GM18499 (cell line): ENCODE data around the gene UROC1.

Source experiments
- ATAC-seq: cut with Tn5 transposase; IDR thresholded peaks from one replicate; pipeline ENCODE4 v1.9.1; 2021; ENCODE audit warnings: moderate number of reproducible peaks; ENCODE audit not compliant: insufficient read depth, unreplicated experiment

UROC1 gene

DNA sequence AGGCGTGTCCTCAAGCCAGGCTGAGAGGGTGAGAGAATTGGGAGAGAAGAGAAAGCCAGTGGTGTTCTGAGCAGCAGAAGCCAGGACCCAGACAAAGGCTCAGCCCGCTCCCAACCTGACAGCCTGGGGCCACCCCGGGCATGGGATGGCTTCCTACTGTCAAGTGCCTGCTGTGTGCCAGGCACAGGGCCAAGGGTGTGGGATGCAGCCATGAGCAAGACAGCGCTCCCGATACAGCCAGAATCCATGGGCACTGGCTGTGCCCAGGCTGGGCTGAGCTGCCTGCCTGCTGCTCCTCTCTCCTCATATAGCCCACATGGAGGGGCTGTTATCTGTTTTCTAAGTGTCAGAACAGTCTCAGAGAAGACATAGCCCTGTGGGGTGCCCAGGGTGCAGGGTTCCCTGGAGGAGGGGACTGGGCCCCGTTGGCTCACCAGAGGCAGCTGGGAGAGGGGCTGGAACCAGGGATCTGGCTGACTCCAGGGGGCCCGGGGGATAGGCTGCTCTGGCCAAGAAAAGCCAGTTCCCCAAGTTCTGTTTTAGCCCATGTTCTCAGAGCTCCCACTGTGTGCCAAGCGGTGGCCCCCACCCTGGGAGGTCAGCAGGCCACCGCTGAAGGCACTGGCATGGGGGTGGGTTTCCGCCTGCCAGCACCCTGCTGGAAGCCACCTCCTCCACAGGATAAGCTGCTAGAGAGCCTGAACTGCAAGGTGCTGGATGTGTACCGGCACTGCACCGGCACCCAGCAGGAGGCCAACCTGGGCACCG, 83.9 kb downstream of the UROC1 start:
- ATAC-seq: no peak

- no peak for ATAC-seq
Observed at GRCh38 chr3:126433105-126433430, 84.5 kb downstream of the UROC1 start.

- no peak for ATAC-seq
Observed at GRCh38 chr3:126432361-126433104, 85.0 kb downstream of the UROC1 start.
